Measurements from ENCODE around the gene TNFRSF4. TPM values are rescaled to one million over a fixed set of nuclear protein-coding genes. Genes with fewer than 3 reads are reported as not detected.

TNFRSF4 gene
- total and polyA plus RNA-seq, 2 of the 13 experiments (the other 11 are each of a cell fraction or from before 2014, with no cell fraction given), result not detected

GRCh38 chr1:1200876-1201810 lies 12.8 kb downstream of the TNFRSF4 start:
- FAIRE-seq, result no peak
- ChIA-PET POLR2A (no interaction called here), CTCF (ENCODE audit: low intra/inter-chr PET ratio, low total read pairs) (no interaction called here)
- Histone ChIP-seq H3K27me3 (ENCODE audit: control insufficient read depth in 1 of 2, insufficient read depth in 2 of 2, low read length in 2 of 2) (peaks cover 28 to 60% of the 10 kb centered on the region in 2 experiments; a peak in 4 of 5 replicates), H3K4me2 (ENCODE audit: low read depth, low read length) (peak overlapping the region; percentile 53), H3K4me3 (replicated peaks in 1 of 3; ENCODE audit: insufficient read depth in 1 of 3, low read depth in 2 of 3, low read length in 3 of 3) (peak overlapping the region in 1 of 3 experiments; percentile 55; a peak in 2 of 6 replicates), H2AFZ (ENCODE audit: low read length) (no peak overlapping the region), H3K36me3 (replicated peaks in 1 of 2; ENCODE audit: control insufficient read depth in 1 of 2, insufficient read depth in 2 of 2, low read length in 2 of 2) (no peaks in the 10 kb centered on the region), H4K20me1 (ENCODE audit: insufficient read depth, low read length) (no peaks in the 10 kb centered on the region), H3K79me2 (ENCODE audit: insufficient read depth, low read length) (no peaks in the 10 kb centered on the region), H3K9me3 (ENCODE audit: low read length) (no peaks in the 10 kb centered on the region), H3K27ac (ENCODE audit: extremely low read length, insufficient read depth, low read length) (no peak overlapping the region), H3K4me1 (ENCODE audit: insufficient read depth, low read length) (peaks cover 22% of the 10 kb centered on the region), H3K9ac (ENCODE audit: insufficient read depth, low read depth, low read length) (no peak overlapping the region)
- intact Hi-C loops (cut with micrococcal nuclease; ENCODE audit: unreplicated experiment) (no loop called here), in situ Hi-C loops (cut with HindIII; ENCODE audit: extremely low pct_ligation_motif_present, low pct_unique_long_range_greater_than_20kb) (no loop called here)
- no CpG with 5 or more reads among the region's 109 CpGs for WGBS (ENCODE audit: low lambda C conversion rate)
- no TSS peak for BruUV-seq (replicated peaks)
- TF ChIP-seq FOXK1 (CRISPR knock-in tag; IDR thresholded peaks at IDR 0.05; ENCODE audit: borderline replicate concordance, low read depth) (no peak), ZNF615 (CRISPR knock-in tag; IDR thresholded peaks at IDR 0.05; ENCODE audit: borderline replicate concordance) (no peak), SAP130 (CRISPR knock-in tag; IDR thresholded peaks at IDR 0.05; ENCODE audit: low read depth) (no peak), FLYWCH1 (CRISPR knock-in tag; IDR thresholded peaks at IDR 0.05) (no peak), ZSCAN21 (CRISPR knock-in tag; IDR thresholded peaks at IDR 0.05; ENCODE audit: borderline replicate concordance) (peak; percentile 99), ZNF761 (CRISPR knock-in tag; conservative IDR thresholded peaks at IDR 0.05) (no peak), MTF2 (CRISPR knock-in tag; IDR thresholded peaks at IDR 0.05; ENCODE audit: borderline replicate concordance) (0 out of 2 replicates have a peak, but pooled peaks have one; percentile 62), PRPF4 (IDR thresholded peaks at IDR 0.05; ENCODE audit: low read depth, low read length, poor library complexity, severe bottlenecking) (no peak), EZH2 (conservative IDR thresholded peaks at IDR 0.05; ENCODE audit: low read depth, low read length) (0 out of 2 replicates have a peak, but pooled peaks have one; percentile 6), HNRNPK (IDR thresholded peaks at IDR 0.05; ENCODE audit: low read depth, low read length, poor library complexity, severe bottlenecking) (no peak)
- TF ChIP-seq, protein P1, sequence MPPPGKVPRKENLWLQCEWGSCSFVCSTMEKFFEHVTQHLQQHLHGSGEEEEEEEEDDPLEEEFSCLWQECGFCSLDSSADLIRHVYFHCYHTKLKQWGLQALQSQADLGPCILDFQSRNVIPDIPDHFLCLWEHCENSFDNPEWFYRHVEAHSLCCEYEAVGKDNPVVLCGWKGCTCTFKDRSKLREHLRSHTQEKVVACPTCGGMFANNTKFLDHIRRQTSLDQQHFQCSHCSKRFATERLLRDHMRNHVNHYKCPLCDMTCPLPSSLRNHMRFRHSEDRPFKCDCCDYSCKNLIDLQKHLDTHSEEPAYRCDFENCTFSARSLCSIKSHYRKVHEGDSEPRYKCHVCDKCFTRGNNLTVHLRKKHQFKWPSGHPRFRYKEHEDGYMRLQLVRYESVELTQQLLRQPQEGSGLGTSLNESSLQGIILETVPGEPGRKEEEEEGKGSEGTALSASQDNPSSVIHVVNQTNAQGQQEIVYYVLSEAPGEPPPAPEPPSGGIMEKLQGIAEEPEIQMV (CRISPR knock-in tag; IDR thresholded peaks at IDR 0.05; ENCODE audit: low read depth), result no peak
- TF ChIP-seq, protein P2, sequence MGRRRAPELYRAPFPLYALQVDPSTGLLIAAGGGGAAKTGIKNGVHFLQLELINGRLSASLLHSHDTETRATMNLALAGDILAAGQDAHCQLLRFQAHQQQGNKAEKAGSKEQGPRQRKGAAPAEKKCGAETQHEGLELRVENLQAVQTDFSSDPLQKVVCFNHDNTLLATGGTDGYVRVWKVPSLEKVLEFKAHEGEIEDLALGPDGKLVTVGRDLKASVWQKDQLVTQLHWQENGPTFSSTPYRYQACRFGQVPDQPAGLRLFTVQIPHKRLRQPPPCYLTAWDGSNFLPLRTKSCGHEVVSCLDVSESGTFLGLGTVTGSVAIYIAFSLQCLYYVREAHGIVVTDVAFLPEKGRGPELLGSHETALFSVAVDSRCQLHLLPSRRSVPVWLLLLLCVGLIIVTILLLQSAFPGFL (CRISPR knock-in tag; IDR thresholded peaks at IDR 0.05), result no peak
- no peak for DNase-seq (ENCODE audit: low spot score)
- ATAC-seq, result no peak
